ENCODE results near the gene GPR146.

GPR146 gene

GRCh38 chr7:1093916-1094508 lies 49.7 kb downstream of the GPR146 start:
- no peak for DNase-seq (ENCODE audit: low read depth)

- DNase-seq (ENCODE audit: low read depth) = no peak
Observed at GRCh38 chr7:1094870-1095269, 50.5 kb downstream of the GPR146 start.

- DNase-seq (ENCODE audit: low read depth) = no peak
Observed at GRCh38 chr7:1095621-1096155, 51.3 kb downstream of the GPR146 start.

GRCh38 chr7:1096156-1097119 lies 52.1 kb downstream of the GPR146 start:
- DNase-seq (ENCODE audit: low read depth) = no peak

- DNase-seq (ENCODE audit: low read depth) = no peak
Observed at GRCh38 chr7:1097120-1097504, 52.8 kb downstream of the GPR146 start.

- DNase-seq (ENCODE audit: low read depth) = no peak
Observed at GRCh38 chr7:1098243-1099153, 54.2 kb downstream of the GPR146 start.

- DNase-seq (ENCODE audit: low read depth) = no peak
Observed at GRCh38 chr7:1099154-1099542, 54.8 kb downstream of the GPR146 start.

- DNase-seq (ENCODE audit: low read depth) = no peak
Observed at GRCh38 chr7:1099637-1100036, 55.3 kb downstream of the GPR146 start.

GRCh38 chr7:1100386-1100785 lies 56.0 kb downstream of the GPR146 start:
- no peak for DNase-seq (ENCODE audit: low read depth)

GRCh38 chr7:1100834-1101562 lies 56.7 kb downstream of the GPR146 start:
- DNase-seq (ENCODE audit: low read depth) = no peak

GRCh38 chr7:1101563-1102431 lies 57.5 kb downstream of the GPR146 start:
- DNase-seq (ENCODE audit: low read depth) = no peak

GRCh38 chr7:1103009-1103788 lies 58.9 kb downstream of the GPR146 start:
- DNase-seq (ENCODE audit: low read depth) = no peak

- DNase-seq (ENCODE audit: low read depth) = no peak
Observed at GRCh38 chr7:1103789-1104515, 59.6 kb downstream of the GPR146 start.

- no peak for DNase-seq (ENCODE audit: low read depth)
Observed at GRCh38 chr7:1104516-1105179, 60.3 kb downstream of the GPR146 start.

GRCh38 chr7:1105189-1105588 lies 60.8 kb downstream of the GPR146 start:
- DNase-seq (ENCODE audit: low read depth) = no peak

GRCh38 chr7:1106063-1106792 lies 61.9 kb downstream of the GPR146 start:
- DNase-seq (ENCODE audit: low read depth) = no peak

GRCh38 chr7:1106793-1107421 lies 62.6 kb downstream of the GPR146 start:
- no peak for DNase-seq (ENCODE audit: low read depth)
